Measurements from ENCODE around the gene TRIM75. TPM values are rescaled to one million over a fixed set of nuclear protein-coding genes. Genes with fewer than 3 reads are reported as not detected.

TRIM75 gene
- total RNA-seq, 4 donors from 2014 or later: not detected

DNA sequence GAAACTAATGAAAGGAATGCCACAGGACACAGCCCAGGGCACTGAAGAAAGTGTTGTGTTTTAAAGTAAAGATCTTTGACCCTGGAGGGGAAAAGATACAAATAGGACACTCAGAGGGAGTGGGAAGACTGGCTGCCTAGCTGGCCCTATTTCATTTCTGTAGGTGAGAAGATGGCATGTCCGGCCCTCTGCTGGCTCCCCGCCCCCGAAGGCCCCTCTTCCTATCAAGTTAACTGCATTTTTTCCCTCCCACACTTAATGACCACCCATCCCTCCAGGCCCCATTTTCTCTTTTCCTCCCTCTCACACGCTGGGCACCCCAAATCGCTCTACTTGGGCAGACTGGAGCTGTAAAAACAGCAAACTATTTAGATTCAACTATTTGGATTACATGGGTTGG, 5.5 kb upstream of the TRIM75 start:
- no peak for DNase-seq
- Histone ChIP-seq H3K27ac (no peak overlapping the region), H3K27me3 (no peaks in the 10 kb centered on the region), H3K9me3 (no peaks in the 10 kb centered on the region), H3K4me1 (no peaks in the 10 kb centered on the region), H3K36me3 (no peaks in the 10 kb centered on the region), H3K4me3 (no peak overlapping the region)
- TF ChIP-seq, protein P1, sequence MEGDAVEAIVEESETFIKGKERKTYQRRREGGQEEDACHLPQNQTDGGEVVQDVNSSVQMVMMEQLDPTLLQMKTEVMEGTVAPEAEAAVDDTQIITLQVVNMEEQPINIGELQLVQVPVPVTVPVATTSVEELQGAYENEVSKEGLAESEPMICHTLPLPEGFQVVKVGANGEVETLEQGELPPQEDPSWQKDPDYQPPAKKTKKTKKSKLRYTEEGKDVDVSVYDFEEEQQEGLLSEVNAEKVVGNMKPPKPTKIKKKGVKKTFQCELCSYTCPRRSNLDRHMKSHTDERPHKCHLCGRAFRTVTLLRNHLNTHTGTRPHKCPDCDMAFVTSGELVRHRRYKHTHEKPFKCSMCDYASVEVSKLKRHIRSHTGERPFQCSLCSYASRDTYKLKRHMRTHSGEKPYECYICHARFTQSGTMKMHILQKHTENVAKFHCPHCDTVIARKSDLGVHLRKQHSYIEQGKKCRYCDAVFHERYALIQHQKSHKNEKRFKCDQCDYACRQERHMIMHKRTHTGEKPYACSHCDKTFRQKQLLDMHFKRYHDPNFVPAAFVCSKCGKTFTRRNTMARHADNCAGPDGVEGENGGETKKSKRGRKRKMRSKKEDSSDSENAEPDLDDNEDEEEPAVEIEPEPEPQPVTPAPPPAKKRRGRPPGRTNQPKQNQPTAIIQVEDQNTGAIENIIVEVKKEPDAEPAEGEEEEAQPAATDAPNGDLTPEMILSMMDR (IDR thresholded peaks at IDR 0.05): no peak
- TF ChIP-seq POLR2A (IDR thresholded peaks at IDR 0.05): no peak
- TF ChIP-seq POLR2AphosphoS5 (IDR thresholded peaks at IDR 0.05): no peak
- no peak for TF ChIP-seq EP300 (IDR thresholded peaks at IDR 0.05; ENCODE audit: low read depth)
- 85 to 87% methylated on average over 5 of the region's 5 CpGs for WGBS, 2 donors (ENCODE audit: low coverage in 1 of 2)
- in situ Hi-C loops (cut with MboI; ENCODE audit: low pct_ligation_motif_present in 1 of 4, low pct_unique_long_range_greater_than_20kb in 1 of 4, low sequenced_read_pairs in 3 of 4) (no loop called here), intact Hi-C loops (cut with DNase I; ENCODE audit: low total_unique reads) (no loop called here)

- TF ChIP-seq EP300 (IDR thresholded peaks at IDR 0.05; ENCODE audit: low read depth) (no peak), POLR2A (IDR thresholded peaks at IDR 0.05) (no peak)
- Histone ChIP-seq H3K36me3 (no peaks in the 10 kb centered on the region), H3K9me3 (no peaks in the 10 kb centered on the region), H3K4me1 (no peaks in the 10 kb centered on the region), H3K27ac (no peak overlapping the region), H3K4me3 (no peak overlapping the region), H3K27me3 (no peaks in the 10 kb centered on the region)
- in situ Hi-C loops (cut with MboI; ENCODE audit: low pct_ligation_motif_present in 1 of 4, low pct_unique_long_range_greater_than_20kb in 1 of 4, low sequenced_read_pairs in 3 of 4) (no loop called here), intact Hi-C loops (cut with DNase I; ENCODE audit: low total_unique reads) (no loop called here)
- DNase-seq: no peak
- WGBS, 2 donors (ENCODE audit: low coverage in 1 of 2): 58 to 81% methylated on average over 2 to 3 of the region's 3 CpGs
Measured at GRCh38 chr4:165052627-165053026, 1.0 kb upstream of the TRIM75 start.

DNA sequence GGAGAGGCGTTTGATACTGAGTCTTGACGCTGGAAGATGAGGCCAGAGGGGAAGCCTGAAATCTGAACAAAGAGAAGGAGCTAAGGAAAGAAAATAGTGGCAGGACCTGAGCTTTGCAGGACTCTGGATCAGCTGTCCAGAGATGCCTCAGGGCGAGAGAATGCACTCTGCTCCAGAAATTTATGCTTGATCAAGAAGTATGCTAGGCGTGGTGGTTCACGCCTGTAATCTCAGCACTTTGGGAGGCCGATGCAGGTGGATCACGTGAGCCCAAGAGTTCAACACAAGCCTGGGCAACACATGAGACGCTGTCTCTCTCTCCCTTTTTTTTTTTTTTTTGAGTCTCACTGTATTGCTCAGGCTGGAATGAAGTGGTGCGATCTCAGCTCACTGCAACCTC, 1.9 kb downstream of the TRIM75 start:
- H3K4me3 ChIP-seq: no peak overlapping the region
- TF ChIP-seq POLR2A (IDR thresholded peaks at IDR 0.05) (no peak), EP300 (IDR thresholded peaks at IDR 0.05; ENCODE audit: low read depth) (no peak), POLR2AphosphoS5 (IDR thresholded peaks at IDR 0.05) (no peak)
- TF ChIP-seq, protein P1 (IDR thresholded peaks at IDR 0.05): no peak
- H3K9me3 ChIP-seq: no peaks in the 10 kb centered on the region
- intact Hi-C loops (cut with DNase I; ENCODE audit: low total_unique reads): no loop called here
- no peaks in the 10 kb centered on the region for H3K27me3 ChIP-seq
- H3K36me3 ChIP-seq: no peaks in the 10 kb centered on the region
- 83 to 94% methylated on average over 5 to 9 of the region's 9 CpGs for WGBS, 2 donors (ENCODE audit: low coverage in 1 of 2)
- H3K27ac ChIP-seq: no peak overlapping the region
- H3K4me1 ChIP-seq: no peaks in the 10 kb centered on the region
- in situ Hi-C loops (cut with MboI; ENCODE audit: low pct_ligation_motif_present in 1 of 4, low pct_unique_long_range_greater_than_20kb in 1 of 4, low sequenced_read_pairs in 3 of 4): no loop called here
- DNase-seq: no peak

DNA sequence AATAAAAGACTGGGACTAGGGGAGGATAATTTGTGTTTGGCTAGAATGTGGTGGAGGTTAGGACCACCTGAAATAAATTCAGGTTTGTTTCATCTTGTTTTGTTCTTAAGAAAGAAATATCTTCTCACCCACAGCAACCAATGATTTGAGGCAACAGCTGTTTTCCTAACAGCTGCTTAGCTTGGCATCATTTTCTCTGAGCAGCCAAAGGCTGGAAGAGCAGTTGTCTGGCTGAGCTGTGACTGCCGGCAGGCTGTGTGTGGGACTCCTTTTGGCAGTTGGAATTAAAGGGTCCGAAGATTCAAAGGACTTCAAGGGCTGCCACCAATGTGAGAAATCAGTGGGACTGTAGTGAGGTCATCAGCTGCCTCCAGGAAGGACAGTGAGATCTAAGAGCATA, 5.0 kb downstream of the TRIM75 start:
- DNase-seq: no peak
- H3K27ac ChIP-seq: no peak overlapping the region
- intact Hi-C loops (cut with DNase I; ENCODE audit: low total_unique reads) (no loop called here), in situ Hi-C loops (cut with MboI; ENCODE audit: low pct_ligation_motif_present in 1 of 4, low pct_unique_long_range_greater_than_20kb in 1 of 4, low sequenced_read_pairs in 3 of 4) (no loop called here)
- 55 to 70% methylated on average over 2 of the region's 2 CpGs for WGBS, 2 donors (ENCODE audit: low coverage in 1 of 2)
- no peaks in the 10 kb centered on the region for H3K36me3 ChIP-seq
- no peaks in the 10 kb centered on the region for H3K9me3 ChIP-seq
- no peak overlapping the region for H3K4me3 ChIP-seq
- H3K4me1 ChIP-seq: no peaks in the 10 kb centered on the region
- no peaks in the 10 kb centered on the region for H3K27me3 ChIP-seq
- TF ChIP-seq, protein P1 (IDR thresholded peaks at IDR 0.05): no peak
- TF ChIP-seq POLR2AphosphoS5 (IDR thresholded peaks at IDR 0.05) (no peak), POLR2A (IDR thresholded peaks at IDR 0.05) (no peak), EP300 (IDR thresholded peaks at IDR 0.05; ENCODE audit: low read depth) (no peak)

DNA sequence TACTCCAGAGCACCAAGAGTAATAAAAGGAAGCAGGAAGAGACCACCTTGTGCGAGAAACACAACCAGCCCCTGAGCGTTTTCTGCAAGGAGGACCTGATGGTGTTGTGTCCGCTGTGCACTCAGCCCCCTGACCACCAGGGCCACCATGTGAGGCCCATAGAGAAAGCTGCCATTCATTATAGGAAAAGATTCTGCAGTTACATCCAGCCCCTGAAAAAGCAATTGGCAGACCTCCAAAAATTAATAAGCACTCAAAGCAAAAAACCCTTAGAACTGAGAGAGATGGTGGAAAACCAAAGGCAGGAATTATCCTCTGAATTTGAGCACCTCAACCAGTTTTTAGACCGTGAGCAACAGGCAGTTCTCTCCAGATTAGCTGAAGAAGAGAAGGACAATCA, 5.7 kb downstream of the TRIM75 start:
- no peak for DNase-seq
- intact Hi-C loops (cut with DNase I; ENCODE audit: low total_unique reads): no loop called here
- Histone ChIP-seq H3K9me3 (no peaks in the 10 kb centered on the region), H3K27me3 (no peaks in the 10 kb centered on the region), H3K4me3 (no peak overlapping the region), H3K36me3 (no peaks in the 10 kb centered on the region), H3K27ac (no peak overlapping the region), H3K4me1 (no peaks in the 10 kb centered on the region)
- 68% methylated on average over 4 of the region's 4 CpGs; no CpG with 5 or more reads in 1 of the 2 donors for WGBS, 2 donors (ENCODE audit: low coverage in 1 of 2)
- in situ Hi-C loops (cut with MboI; ENCODE audit: low pct_ligation_motif_present in 1 of 4, low pct_unique_long_range_greater_than_20kb in 1 of 4, low sequenced_read_pairs in 3 of 4): no loop called here
- TF ChIP-seq, protein P1 (IDR thresholded peaks at IDR 0.05): no peak
- no peak for TF ChIP-seq POLR2A (IDR thresholded peaks at IDR 0.05)
- TF ChIP-seq POLR2AphosphoS5 (IDR thresholded peaks at IDR 0.05): no peak
- TF ChIP-seq EP300 (IDR thresholded peaks at IDR 0.05; ENCODE audit: low read depth): no peak

All from transverse colon (tissue), 4 donors.